Measurements from ENCODE around the gene TLK2. TPM values are rescaled to one million over a fixed set of nuclear protein-coding genes. Genes with fewer than 3 reads are reported as not detected.
"Not testable (repeated sequence)": the region's sequence is repeated elsewhere in the genome, so short reads cannot be mapped to it uniquely, and the experiment has no call there.

The TLK2 gene
- total RNA-seq, 2 donors from 2014 or later = 25.5 to 26.1 TPM

- no peak for DNase-seq
- ATAC-seq = no peak
- intact Hi-C loops (cut with DNase I) = no loop called here
Measured at GRCh38 chr17:62591333-62591732, 112.7 kb downstream of the TLK2 start.

- intact Hi-C loops (cut with DNase I); ATAC-seq; DNase-seq: not testable (repeated sequence)
Measured at GRCh38 chr17:62591822-62592221, 113.2 kb downstream of the TLK2 start.

GRCh38 chr17:62592341-62593099, 113.9 kb downstream of the TLK2 start:
- ATAC-seq (no peak), DNase-seq (no peak)
- intact Hi-C loops (cut with DNase I) = no loop called here

- ATAC-seq (no peak), DNase-seq (no peak)
- intact Hi-C loops (cut with DNase I) = no loop called here
Measured at GRCh38 chr17:62595484-62595883, 116.9 kb downstream of the TLK2 start.

GRCh38 chr17:62596662-62597061, 118.0 kb downstream of the TLK2 start:
- ATAC-seq (no peak), DNase-seq (no peak)
- intact Hi-C loops (cut with DNase I) = no loop called here

- ATAC-seq (no peak), DNase-seq (no peak)
- intact Hi-C loops (cut with DNase I) = no loop called here
Measured at GRCh38 chr17:62597150-62597549, 118.5 kb downstream of the TLK2 start.

- intact Hi-C loops (cut with DNase I) = no loop called here
- DNase-seq (peak; percentile 42), ATAC-seq (peak; percentile 55 to 79)
Measured at GRCh38 chr17:62597920-62598319, 119.3 kb downstream of the TLK2 start.

- ATAC-seq (no peak), DNase-seq (no peak)
- intact Hi-C loops (cut with DNase I) = no loop called here
Measured at GRCh38 chr17:62599964-62600657, 121.5 kb downstream of the TLK2 start.

GRCh38 chr17:62600805-62601204, 122.2 kb downstream of the TLK2 start:
- DNase-seq = no peak
- ATAC-seq = peak in 1 of 2 donors; percentile 55
- intact Hi-C loops (cut with DNase I) = no loop called here

GRCh38 chr17:62601471-62601870, 122.8 kb downstream of the TLK2 start:
- ATAC-seq = peak in 1 of 2 donors; percentile 74
- intact Hi-C loops (cut with DNase I) = no loop called here
- DNase-seq = no peak

GRCh38 chr17:62603783-62604182, 125.2 kb downstream of the TLK2 start:
- intact Hi-C loops (cut with DNase I) = not testable (repeated sequence)

GRCh38 chr17:62605588-62605987, 127.0 kb downstream of the TLK2 start:
- no peak for ATAC-seq
- intact Hi-C loops (cut with DNase I) = no loop called here
- DNase-seq = no peak

More at GRCh38 chr17:62603783-62604182, 125.2 kb downstream of the TLK2 start:
- DNase-seq, ATAC-seq: not testable (repeated sequence)

GRCh38 chr17:62611292-62611691, 132.7 kb downstream of the TLK2 start:
- DNase-seq (no peak), ATAC-seq (no peak)
- intact Hi-C loops (cut with DNase I) = no loop called here

GRCh38 chr17:62611728-62612127, 133.1 kb downstream of the TLK2 start:
- intact Hi-C loops (cut with DNase I) = no loop called here
- no peak for DNase-seq

GRCh38 chr17:62612289-62612688, 133.7 kb downstream of the TLK2 start:
- peak; percentile 52 to 79 for ATAC-seq
- intact Hi-C loops (cut with DNase I); DNase-seq: not testable (repeated sequence)

More at GRCh38 chr17:62611728-62612127, 133.1 kb downstream of the TLK2 start:
- peak in 1 of 2 donors; percentile 5 for ATAC-seq

- DNase-seq; intact Hi-C loops (cut with DNase I): not testable (repeated sequence)
- ATAC-seq = peak in 1 of 2 donors; percentile 59
Measured at GRCh38 chr17:62613095-62613494, 134.5 kb downstream of the TLK2 start.

- intact Hi-C loops (cut with DNase I) = no loop called here
- ATAC-seq (peak in 1 of 2 donors; percentile 43), DNase-seq (no peak)
Measured at GRCh38 chr17:62614142-62614541, 135.5 kb downstream of the TLK2 start.

- intact Hi-C loops (cut with DNase I) = no loop called here
- ATAC-seq = no peak
Measured at GRCh38 chr17:62615503-62615902, 136.9 kb downstream of the TLK2 start.

GRCh38 chr17:62616993-62617893, 138.6 kb downstream of the TLK2 start:
- DNase-seq (no peak), ATAC-seq (no peak)
- intact Hi-C loops (cut with DNase I) = no loop called here

More at GRCh38 chr17:62615503-62615902, 136.9 kb downstream of the TLK2 start:
- DNase-seq = no peak

All from left cardiac atrium (tissue), 4 donors.